Right lobe of liver (tissue), 4 donors: ENCODE results near the gene PML.

ENCODE experiments used
- CTCF ChIP-seq, 4 donors: fragments of 200-600 bp in 3 of 4; fragments of 450-650 bp in 1 of 4; IDR thresholded peaks; one replicate each; pipeline versions ENCODE4 v1.5.1 to v1.8.0; 2016 to 2022; ENCODE audit warnings: antibody characterized with exemption in 4 of 4, mild to moderate bottlenecking in 2 of 4
- POLR2A ChIP-seq: fragments of 450-650 bp; IDR thresholded peaks from one replicate; pipeline ENCODE4 v1.6.1; 2017; ENCODE audit warnings: antibody characterized with exemption, mild to moderate bottlenecking
- donor health status: DM: no; HTN: no; CAD: no.
- donor health status: DM: no; HTN: no; CAD: no.
- donor health status: DM: no; HTN: yes; CAD: no.

- TF ChIP-seq POLR2A (no peak), CTCF (IDR thresholded peaks at IDR 0.05) (no peak)
These were observed 16.5 kb downstream of the PML start for GRCh38 chr15:74010929-74011540.
